ENCODE results near the gene SCMH1.
"Not testable (repeated sequence)": the region's sequence is repeated elsewhere in the genome, so short reads cannot be mapped to it uniquely, and the experiment has no call there.

Gene SCMH1

DNA sequence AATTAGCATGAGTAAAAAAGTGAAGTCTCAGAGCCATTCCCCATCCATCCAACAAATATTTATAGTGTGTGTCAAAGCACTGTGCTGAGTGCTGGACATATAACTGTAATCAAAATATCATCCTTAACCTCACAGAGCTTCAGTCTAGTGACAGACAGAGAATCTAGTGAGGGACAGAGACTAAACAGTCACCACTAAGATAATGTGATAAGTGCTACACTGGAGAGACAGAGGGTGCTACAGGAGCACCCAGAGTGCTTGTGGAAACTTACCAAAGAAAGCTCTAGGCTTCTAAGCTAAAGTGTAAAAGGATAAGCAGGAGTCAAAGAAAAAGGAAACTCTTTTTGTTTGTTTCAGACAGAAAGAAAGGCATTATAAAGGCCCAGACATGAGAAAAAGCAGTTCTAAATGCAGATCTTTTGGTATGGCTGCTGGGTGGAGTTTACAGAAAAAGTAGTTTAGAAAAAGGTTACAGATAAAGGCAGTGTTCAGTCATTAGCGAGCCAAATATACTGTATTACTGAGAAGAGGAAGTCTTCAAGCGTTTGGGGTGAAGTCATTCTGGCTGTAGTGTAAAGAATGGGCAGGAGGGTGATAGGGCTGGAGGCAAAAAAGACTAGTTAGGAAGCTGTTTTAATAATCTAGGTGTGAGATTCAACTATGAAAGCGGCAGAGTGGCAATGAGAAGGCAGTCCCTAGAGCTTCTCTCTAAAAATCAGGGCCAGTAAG lies 83.8 kb downstream of the SCMH1 start:
- no peak overlapping the region for H3K4me3 ChIP-seq (ENCODE audit: low read depth, low read length)

DNA sequence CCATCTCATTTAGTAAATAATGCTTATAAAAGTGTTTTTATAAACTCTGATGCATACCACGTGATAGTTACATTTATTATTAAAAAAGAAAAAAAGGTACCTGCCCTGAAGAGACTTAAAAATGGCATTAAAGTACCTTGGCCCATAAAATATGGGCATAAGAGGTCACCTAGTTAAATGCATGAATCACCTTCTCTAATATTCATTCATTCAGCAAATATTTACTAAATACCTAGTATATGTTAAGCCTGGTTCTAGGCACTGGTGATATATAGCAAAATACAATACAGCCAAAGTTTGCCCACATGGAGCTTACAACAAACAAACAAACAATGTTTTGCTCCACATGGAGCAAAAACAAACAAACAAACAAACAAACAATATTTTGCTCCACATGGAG lies 87.0 kb downstream of the SCMH1 start:
- H3K4me3 ChIP-seq (ENCODE audit: low read depth, low read length) = no peak overlapping the region

- H3K4me3 ChIP-seq (ENCODE audit: low read depth, low read length) = no peak overlapping the region
Measured at GRCh38 chr1:41153750-41154274, 88.3 kb downstream of the SCMH1 start.

DNA sequence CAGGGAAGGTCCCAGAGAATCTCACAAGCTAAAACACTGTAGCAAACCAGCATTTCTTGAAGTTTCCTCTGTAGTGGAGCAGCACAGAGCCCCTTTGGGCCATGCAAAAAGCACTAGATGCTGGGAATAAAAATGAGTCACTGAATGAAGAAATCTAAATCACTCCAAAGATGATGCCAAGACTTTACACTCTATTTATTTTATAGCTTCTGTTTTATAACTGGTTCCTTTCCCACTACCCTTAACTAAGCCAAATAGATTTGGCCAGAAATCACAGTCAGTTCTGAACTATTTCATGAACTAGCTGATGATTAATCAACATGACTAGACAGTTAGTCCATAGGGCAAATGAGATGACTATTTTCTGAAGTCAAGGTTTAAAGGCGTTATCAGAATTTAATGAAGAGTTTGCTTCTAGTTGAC lies 89.5 kb downstream of the SCMH1 start:
- H3K4me3 ChIP-seq (ENCODE audit: low read depth, low read length) = no peak overlapping the region

GRCh38 chr1:41151846-41152245 lies 90.3 kb downstream of the SCMH1 start:
- no peak overlapping the region for H3K4me3 ChIP-seq (ENCODE audit: low read depth, low read length)

DNA sequence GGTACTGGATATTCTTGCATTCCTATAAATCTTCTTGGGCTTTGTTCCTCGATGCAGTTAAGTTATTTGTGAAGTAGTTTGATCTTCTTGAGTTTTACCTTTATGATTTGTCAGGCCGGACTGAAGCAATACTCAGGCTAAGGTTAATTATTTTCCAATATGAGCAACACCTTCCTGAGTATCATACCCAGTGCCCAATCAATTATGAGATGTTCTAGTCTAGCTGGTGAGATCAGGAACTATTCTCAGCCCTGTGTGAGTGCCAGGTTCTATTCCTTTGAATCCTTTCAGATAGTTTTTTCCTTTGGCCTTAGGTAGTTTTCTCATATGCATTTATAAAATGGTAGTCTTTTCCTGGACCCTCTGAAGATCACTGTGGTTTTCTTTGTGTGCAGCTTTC lies 92.5 kb downstream of the SCMH1 start:
- no peak overlapping the region for H3K4me3 ChIP-seq (ENCODE audit: low read depth, low read length)

GRCh38 chr1:41144285-41144684 lies 97.8 kb downstream of the SCMH1 start:
- H3K4me3 ChIP-seq (ENCODE audit: low read depth, low read length) = no peak overlapping the region

DNA sequence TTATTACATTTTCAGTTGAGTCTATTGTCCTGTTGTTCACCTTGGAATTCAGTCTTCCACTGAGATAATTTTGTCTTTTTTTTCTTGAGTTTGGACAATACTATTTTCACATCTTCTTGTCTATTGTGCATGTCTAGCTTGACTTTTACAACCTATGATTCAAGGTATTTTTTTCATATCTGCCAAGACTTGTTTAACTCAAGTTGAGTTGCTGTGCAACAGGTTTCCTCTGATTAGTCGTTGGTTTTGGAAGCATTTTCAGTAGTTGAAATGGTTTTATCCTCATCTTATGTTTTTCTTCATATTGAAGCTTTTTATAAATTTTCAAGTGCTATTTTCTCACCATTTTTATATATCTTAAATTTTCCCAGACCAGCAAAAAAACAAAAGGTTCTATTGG lies 103.6 kb downstream of the SCMH1 start:
- no peak overlapping the region for H3K4me3 ChIP-seq (ENCODE audit: low read depth, low read length)

GRCh38 chr1:41135196-41135947 lies 106.7 kb downstream of the SCMH1 start:
- no peak overlapping the region for H3K4me3 ChIP-seq (ENCODE audit: low read depth, low read length)

GRCh38 chr1:41134325-41134724 lies 107.8 kb downstream of the SCMH1 start:
- not testable (repeated sequence) for H3K4me3 ChIP-seq (ENCODE audit: low read depth, low read length)

- no peak overlapping the region for H3K4me3 ChIP-seq (ENCODE audit: low read depth, low read length)
Measured at GRCh38 chr1:41122851-41123518, 119.1 kb downstream of the SCMH1 start.

DNA sequence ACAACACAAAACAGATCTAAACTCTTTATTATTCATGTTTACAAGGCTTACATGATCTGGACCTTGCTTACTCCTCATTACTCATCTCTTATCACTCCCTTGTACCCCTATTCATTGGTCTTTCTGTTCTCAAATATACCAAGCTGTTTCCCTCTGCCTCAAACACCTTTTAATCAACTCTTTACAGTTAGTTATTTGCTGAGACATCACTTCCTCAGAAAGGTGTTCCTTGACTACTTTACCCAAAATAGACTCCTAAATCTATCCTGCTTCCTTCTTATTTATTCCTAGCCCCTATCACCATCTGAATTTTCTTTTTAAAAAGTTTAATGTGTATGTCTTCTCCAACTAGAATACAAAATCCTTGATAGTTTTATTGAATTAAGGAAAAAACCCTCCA lies 120.0 kb downstream of the SCMH1 start:
- no peak overlapping the region for H3K4me3 ChIP-seq (ENCODE audit: low read depth, low read length)

- no peak overlapping the region for H3K4me3 ChIP-seq (ENCODE audit: low read depth, low read length)
Measured at GRCh38 chr1:41118645-41119044, 123.5 kb downstream of the SCMH1 start.

DNA sequence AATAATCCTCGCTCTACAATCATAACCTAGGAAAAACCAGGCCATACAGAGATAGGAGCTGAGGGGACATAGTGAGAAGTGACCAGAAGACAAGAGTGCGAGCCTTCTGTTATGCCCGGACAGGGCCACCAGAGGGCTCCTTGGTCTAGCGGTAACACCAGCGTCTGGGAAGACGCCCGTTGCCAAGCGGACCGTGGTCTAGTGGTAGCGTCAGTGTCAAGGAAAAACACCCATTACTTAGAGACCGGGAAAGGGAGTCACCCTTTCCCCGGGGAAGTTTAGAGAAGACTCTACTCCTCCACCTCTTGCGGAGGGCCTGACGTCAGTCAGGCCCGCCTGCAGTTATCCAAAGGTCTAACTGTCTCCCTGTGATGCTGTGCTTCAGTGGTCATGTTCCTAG lies 124.9 kb downstream of the SCMH1 start:
- not testable (repeated sequence) for H3K4me3 ChIP-seq (ENCODE audit: low read depth, low read length)

- no peak overlapping the region for H3K4me3 ChIP-seq (ENCODE audit: low read depth, low read length)
Measured at GRCh38 chr1:41110736-41111135, 131.4 kb downstream of the SCMH1 start.

DNA sequence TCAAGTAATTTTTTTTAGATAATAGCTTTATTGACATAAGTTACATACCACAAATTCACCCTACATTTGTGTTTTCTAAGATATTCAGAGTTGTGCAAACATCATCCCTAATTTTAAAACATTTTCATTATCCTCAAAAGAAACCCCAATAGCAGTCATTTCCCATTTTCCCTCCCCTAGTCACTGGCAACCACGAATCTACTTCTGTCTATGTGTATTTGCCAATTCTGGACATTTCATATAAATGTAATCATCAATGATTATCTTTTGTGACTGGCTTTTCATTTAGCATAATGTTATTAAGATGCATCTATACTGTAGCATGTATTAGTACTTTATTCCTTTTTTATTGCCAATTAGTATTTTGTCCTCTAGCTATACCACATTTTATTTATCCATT lies 131.8 kb downstream of the SCMH1 start:
- no peak overlapping the region for H3K4me3 ChIP-seq (ENCODE audit: low read depth, low read length)

DNA sequence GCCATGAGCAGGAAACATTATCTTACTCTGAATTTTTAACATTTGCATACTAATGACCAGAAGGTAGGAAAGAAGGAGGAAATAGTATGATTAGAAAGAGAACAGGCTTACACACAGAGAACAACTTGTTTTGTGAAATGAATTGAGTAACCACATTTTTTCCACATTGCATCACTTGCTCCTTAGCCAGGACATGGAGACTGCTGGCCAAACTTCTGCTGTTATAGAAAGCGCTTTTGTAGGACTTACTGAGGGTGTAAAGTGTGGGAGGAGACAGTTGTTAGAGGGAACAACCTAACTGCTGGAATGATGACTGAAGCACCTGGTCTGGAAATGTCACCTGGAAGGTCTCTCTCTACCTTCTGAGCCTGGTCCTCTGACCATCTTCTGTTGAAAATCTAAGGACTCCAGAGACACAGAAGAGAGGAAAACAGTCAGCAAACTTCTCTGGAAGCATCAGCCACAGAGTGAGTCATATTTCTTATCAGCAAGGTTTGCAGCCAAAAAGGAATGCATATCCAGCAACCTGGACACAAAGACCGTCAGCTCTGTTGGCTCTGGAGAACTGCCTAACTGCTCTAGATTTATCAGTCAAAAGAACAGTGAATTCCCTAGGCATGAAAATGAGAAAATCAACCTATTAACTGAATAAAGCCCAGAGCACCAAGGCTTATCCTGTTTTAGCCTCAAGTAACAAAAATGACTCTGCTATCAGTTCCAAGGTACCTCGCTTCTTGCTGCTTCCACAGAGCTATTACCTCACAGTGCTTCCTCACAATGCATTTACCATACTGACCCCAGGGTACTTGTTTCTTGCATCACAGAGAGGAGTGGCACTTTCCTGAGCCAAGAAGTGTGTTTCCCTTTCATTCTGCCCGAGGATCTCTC lies 132.6 kb downstream of the SCMH1 start:
- H3K4me3 ChIP-seq (ENCODE audit: low read depth, low read length) = no peak overlapping the region

DNA sequence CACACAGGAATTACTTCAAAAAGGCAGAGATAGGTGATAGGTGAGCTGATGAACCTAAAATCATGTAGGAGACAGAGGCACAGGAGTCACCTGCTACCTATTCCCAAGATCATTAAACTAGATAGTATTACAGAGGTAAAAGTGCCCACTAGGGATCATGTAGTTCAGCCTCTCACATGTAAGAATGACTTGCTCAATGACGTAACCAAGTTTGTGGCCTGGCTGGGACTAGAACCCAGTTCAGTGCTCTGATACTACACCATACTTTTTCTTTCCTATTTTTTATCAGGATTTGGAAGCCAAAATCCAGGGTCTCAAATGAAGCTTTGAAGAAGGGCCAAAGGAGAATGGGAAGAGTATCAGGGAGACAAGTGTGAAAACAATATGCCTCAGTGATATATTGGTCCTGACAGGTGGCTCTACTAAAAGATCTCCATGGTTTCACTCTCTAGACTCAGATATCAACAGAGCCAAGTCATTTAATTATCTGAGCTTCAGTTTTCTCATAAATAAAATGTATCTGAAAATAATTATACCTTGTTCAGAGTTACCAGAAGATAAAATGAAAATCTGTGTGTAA lies 133.3 kb downstream of the SCMH1 start:
- H3K4me3 ChIP-seq (ENCODE audit: low read depth, low read length) = no peak overlapping the region

DNA sequence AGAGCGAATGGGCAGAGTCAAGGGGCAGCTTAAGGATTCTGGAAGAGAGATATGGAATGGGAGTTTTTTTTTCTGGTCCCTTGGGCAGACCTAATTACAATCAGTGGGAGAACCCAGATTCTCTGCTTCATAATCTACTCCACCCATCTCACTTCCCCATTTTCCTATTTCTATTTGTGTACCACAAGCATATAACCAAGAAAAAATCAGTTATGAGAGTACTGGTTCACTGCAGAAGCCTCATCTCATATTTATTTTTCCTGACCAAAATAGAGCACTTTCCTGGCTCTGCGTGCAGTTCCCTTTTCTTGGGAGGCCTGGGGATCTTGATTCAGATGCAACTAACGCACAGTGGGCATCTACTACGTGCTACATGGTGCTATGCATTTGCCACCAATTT lies 138.3 kb downstream of the SCMH1 start:
- H3K4me3 ChIP-seq (ENCODE audit: low read depth, low read length) = no peak overlapping the region

DNA sequence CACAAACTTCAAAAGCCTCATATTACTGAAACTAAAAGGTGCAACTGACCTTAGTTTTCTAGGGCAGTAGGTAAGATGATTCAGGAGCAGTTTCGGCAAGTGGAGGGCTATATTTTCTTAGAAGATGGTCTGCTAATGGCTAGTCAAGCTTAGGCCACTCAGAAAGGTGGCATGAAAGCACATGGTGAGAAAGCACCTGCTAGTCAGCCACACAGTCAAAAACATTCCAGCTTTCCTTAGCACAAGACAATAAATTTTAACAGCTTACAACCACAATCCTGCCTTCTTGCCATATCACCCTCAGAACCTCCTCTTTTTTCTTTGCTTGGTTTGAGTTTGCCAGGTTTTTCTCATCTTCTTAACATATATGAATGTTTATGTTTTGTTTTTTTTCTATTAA lies 139.5 kb downstream of the SCMH1 start:
- no peak overlapping the region for H3K4me3 ChIP-seq (ENCODE audit: low read depth, low read length)
